GM10266 (cell line): ENCODE results near the gene APELA.

Source experiments
- DNase-seq: peaks from one replicate; pipeline ENCODE4 v3.0.0; 2012; ENCODE audit errors: extremely low spot score
- CTCF ChIP-seq: IDR thresholded peaks from 2 replicates; pipeline ENCODE4 v1.5.1; 2012; ENCODE audit warnings: mild to moderate bottlenecking, low read depth; ENCODE audit not compliant: control insufficient read depth, insufficient read depth; ENCODE audit errors: missing control alignments

The APELA gene

GRCh38 chr4:164937576-164938270 is 60.7 kb downstream of the APELA start:
- DNase-seq, result no peak
- peak; percentile 55 for TF ChIP-seq CTCF

GRCh38 chr4:164943192-164943591 is 66.2 kb downstream of the APELA start:
- DNase-seq, result no peak
- TF ChIP-seq CTCF, result no peak

GRCh38 chr4:164945146-164945545 is 68.2 kb downstream of the APELA start:
- TF ChIP-seq CTCF, result no peak
- no peak for DNase-seq

GRCh38 chr4:164946810-164947209 is 69.8 kb downstream of the APELA start:
- DNase-seq, result no peak

More at GRCh38 chr4:164946810-164947209, 69.8 kb downstream of the APELA start:
- TF ChIP-seq CTCF, result no peak
